Measurements from ENCODE around the gene MYH15.

Gene MYH15

DNA sequence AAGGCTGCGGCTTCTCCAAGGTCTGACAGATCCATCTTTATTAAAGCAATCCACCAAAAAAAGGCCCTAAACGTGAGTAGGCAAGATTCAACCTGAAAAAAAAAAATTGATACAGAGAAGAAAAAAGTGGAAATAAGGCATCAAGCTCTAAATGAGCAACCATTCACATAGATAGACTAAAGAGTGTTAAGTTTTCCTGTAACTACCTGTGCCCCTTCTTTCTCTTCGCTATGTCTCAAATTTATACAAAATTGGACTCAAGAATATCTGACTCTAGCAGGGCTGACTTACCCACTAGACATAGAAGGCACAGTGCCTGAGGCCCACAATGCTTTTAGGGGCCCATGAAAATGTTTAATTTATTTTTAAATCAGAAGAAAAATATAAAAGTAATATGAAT is at the start of gene MYH15:
MYH15 (minus strand) TSS at position 101 of the 400 bp plus-strand sequence; CDS start at position 35, 66 bp downstream.
- DNase-seq: no peak

DNA sequence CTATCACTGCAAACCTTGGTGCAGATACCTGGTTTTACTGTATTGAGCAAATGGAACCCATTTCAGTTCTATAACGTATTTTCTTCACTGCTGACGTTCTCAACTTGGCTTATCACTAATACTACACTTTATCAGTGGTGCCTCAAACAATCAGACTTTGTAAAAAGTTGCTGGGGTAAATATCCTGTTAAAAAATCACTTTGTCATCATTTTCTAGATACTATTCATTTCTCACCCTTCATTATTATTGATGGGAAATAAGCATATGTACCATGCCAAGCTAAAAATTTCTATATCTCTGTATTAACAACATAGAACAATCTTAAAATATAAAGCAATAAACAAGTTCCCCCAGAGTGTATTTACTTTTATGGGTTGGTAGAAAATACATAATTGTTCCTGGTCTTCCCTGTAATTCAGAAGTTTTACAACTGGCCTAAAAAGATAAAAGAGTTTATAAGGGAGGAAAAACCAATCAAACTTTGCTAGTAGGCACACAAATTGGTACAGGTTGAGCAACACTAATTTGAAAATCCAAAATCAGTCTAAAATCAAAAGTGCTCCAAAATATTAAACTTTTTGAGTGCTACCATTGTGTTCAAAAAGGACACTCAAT is 45.7 kb upstream of the MYH15 start:
- no peak for DNase-seq

DNA sequence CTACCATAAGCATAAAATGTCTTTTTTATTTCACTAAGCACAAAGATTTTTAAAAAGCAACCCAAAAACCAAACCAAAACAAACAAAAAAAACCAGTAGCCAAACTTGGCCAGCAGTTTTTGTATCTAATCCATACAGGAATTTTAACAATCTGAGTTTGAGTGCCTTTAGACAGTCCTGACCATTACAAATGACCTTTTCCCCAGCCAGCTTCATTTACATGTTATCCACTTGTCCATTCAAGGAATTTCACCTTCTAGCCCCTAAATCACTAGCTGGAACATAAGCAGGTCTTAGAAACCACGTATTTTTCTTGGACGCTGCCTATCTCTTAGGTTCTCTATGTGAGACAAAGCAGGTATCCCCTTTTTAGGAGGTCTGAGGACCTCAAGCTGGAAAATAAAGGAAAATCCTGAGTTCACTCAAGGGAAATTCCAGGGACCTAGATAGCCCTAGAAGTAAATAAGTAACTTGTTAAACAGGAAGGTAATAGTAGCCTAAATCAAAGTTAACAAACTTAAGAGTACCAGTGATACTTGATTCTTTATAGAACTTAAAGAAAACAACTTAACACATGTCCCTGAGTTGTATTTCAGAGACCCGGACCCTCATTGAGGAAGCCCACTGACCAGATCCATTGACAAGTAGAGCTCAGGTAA is 44.6 kb upstream of the MYH15 start:
- no peak for DNase-seq

DNA sequence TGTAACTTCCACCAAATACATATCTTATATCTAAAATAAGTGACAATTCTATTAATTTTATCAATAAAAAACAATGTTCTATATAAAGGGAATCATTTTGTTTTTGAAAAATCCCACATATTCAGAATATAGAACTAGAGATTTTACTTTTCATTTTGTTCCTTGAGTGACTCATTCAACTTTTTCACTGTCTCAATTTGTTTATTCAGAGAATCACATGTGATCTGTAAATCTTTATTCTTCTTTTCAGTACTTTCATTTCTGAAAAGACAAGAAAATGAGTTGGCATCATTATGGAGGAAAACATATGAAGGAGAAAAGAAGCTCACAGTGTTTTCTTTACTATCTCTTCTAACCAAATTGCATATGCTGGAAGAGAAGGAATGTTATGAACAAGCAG is 43.8 kb upstream of the MYH15 start:
- no peak for DNase-seq

DNA sequence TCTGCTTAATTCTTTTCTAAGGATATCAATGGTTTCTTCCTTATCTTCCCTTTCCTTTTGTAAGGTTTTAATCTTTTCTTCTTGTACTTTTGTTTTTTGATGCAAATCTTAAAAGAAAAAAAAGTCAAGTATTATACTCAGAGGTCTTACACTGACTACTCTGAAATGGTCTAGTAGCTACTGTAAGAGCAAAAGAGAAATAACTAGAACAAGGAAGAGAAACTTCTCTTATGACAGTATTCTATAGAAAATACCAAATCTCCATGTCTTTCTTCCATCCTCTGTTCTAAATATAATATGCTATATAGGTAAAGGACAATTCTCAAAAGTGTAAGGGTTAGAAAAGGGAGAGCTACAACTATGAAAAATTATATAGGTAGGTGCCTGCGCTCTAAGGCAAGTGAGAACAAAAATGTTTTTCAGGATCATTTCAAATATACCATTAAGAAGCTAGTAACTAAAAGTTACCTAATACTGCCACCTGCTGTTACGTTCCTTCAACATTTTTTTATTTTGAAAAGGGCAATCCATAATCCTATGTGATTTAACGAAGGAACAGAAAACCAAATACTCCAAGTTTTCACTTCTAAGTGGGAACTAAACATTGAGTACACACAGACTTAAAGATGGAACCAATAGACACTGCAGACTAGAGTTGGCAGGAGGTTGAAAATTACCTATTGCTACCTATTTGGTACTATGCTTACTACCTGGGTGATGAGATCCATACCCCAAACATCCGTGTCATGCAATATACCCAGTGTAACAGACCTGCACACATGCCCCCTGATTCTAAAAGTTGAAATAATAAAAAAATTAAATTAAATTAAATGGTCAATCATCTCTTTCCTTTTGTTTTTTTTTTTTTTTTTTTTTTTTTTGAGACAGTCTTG is 42.1 kb upstream of the MYH15 start:
- DNase-seq: peak; percentile 49

DNA sequence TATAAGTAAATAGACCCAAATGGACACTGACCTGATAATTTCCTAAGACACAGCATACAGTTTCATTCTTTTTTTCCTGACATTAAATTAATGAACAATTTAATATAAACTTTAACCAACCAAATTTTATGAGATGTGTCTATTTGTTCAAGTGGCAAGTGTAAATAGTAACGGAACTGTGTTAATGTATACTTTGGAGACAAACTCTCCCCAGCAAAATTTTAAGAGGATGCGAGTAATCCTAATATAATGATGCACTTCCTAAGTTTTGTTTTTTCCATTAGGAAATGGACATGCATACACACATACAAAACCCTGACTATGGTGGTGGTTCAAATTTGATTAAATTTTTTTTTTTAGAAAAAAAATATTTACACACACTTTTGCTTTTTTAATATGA is 38.5 kb upstream of the MYH15 start:
- no peak for DNase-seq

DNA sequence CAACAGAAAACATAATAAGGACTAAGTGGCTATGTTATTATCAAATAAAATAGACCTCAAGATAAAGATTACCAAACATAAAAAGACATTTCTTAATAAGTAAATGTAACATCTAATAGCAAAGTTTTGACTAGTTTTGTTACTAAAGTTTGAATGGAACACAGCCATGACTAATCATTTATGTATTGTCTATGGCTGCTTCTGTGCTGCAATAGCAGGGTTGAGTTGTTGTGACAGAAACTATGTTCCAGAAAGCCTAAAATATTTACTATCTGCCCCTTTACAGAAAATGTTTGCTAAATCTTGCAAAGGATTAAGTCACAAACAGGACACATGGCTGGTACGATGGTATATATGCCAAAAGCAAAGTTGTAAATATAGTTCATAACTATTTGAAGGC is 37.9 kb upstream of the MYH15 start:
- no peak for DNase-seq

DNA sequence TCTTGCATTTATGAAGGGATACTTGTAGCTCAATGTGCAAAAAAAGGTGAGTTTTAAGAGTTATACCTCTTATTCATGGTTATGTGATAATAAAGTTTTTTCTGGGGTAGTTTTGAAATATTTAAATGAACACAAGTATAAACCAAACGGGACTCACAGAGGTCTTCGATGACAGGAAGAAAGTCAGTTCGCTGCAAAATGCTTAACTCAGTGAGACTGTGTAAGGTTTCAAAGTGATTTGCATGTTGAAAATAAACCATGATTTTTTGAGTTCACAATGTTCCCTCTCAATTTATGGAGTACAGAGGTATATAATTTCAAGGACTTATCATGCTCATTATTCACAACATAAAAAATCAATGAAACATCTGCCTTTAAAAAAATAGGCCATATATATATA is 36.3 kb upstream of the MYH15 start:
- no peak for DNase-seq

DNA sequence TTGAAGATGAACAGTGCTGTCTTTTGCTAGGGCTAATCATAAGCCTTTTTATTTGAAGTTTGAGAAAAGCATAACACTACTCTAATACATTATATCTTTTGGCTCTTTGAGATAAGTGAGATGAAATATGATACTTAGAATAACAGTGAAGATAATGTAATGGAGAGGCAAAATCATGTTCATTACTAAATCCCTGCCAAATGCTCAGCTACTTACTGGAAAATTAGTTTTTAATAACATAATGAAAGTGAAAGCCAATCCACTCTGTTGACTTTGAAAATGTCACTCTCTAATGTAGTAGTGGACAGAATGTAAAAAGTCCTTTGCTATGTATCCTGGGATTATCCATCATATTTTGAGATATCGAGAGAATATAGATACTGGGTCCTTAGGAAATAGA is 35.9 kb upstream of the MYH15 start:
- DNase-seq: peak; percentile 53

DNA sequence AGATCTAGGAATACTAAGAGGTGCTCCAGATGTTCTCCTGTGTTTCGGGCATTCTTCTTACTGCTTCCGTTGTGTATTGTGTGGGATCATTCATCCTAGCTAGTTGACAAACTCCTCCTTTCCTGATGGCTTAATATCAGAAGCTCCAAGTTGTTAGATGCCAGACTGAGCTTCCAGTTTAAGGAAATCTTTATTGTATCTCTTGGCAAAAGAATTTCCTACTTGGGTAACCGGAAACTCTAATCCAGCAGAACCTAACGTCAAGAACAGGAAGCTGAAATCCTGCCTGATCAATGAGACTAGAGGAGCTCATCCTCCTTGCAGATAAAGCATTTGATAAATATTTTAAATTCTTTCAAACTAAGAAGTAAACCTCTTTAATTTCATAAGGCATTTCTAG is 27.7 kb upstream of the MYH15 start:
- DNase-seq: no peak

DNA sequence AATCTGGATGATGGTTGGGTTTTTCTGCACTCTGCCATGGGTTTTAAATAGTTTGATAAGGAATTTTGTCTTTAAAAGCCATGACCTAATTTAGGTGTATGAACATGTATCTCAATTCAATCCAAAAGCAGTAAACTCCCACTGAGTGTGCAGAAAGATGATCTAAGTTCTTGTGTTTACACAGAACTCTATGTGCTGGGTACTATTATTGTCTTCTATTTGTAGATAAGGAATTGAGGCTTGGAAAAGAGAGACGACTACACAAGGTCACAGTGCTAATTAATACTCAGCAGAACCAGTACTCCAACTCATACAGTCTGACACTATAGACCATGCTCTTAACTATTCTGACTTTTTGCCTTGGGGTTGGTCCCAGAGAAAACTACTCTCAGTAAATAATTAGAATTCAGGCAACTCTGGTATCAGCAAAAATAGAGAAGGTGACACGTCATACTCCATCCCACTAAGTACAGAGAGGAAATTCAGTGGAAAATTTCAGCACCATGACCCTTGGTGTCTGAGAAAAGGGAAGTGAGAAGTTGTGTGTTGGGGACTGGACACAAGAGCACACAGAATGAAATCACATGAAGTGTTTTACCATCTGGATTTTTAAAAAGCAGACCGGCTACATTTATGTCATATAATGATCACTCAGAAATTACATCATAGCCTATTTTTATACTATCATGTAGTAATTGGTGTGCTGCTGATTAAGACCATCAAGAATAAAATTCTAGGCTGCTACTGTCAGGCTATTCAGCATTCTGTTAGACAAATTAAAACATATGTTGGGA is 18.3 kb upstream of the MYH15 start:
- no peak for DNase-seq

DNA sequence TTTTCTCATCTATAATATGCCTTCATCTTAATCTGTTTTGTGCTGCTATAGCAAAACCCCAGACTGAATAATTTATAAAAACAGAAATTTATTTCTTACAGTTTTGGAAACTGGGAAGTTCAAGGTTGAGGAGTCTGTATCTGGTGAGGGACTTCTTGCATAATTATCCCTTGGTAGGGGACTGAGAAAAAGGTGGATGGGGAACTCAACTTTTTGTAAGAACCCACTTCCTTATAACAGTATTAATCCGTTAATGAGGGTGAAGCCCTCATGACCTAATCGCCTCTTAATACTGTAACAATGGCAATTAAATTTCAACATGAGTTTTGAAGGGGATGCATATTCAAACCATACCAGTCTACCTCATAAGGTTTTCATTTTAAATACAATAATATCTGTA is 17.4 kb upstream of the MYH15 start:
- no peak for DNase-seq

DNA sequence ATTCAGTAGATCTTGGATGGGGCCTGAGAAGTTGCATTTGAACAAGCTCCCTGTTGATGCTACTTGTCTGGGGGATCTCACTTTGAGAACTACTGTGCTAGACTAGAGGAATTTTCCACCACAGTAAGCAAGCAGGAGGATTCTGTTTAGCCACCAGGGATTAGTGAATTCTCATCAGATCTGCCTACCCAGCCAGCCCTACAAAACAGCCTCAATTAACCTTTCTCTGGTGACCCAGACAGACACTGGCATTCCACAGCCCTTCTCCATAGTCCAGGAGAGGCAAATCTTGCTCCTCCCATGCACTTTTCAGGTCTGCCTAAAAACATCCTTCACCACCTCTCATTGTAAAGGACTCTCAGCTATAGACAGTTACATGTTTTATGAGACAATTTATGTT is 16.7 kb upstream of the MYH15 start:
- DNase-seq: no peak

DNA sequence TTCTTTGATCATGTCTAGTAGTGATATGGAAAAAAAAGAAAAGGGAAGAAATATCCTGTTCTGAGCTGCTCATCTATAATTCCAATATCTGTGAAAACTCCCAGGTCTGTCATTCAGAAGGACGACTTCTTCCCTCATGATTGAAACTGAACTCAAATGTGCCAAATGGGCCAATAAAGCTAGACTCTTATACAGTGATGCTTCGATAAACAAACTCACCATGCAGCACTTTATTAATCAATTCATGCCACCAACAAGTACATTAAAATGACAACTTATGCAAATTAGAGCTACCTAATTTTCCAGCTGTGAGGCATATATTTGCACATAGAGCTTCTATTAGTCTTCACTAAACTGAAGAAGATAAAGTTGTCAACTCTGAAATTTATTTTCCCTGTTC is 15.6 kb upstream of the MYH15 start:
- no peak for DNase-seq

DNA sequence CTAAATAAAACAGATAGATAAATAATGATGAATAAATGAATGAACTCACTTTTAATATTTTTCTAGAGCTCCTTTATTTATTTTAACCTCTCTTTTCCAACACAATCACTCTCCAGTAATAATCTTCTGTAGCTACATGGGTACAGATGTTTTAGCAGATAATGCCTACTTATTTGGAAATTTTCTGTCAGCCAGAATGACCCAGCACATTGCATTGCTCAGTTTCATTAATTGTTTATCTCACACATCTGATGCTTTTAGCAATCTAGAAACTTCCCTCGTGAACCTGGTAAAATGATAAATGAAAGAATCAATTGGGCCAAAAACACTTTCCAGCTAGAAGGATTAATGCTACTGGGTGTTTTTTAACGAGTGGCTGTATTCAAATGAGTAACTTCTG is 14.9 kb upstream of the MYH15 start:
- no peak for DNase-seq

DNA sequence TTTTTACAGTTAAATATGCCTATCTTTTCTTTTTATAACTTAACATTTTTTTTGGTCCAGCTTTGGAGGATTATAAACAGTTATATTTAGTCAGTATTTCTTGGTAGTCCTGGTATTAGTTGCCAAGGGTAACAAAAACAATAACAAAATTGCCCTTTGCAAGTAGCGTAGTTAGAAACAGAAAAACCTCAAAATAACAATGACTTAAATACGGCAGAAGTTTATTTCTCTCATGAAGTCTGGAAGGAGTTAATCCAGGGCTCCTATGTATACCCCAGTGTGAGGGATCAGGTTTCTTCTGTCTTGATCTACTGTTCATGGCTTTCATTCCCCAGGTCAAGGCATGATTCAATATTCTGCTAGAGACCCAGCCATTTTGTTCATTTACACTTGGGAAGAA is 14.1 kb upstream of the MYH15 start:
- DNase-seq: no peak

DNA sequence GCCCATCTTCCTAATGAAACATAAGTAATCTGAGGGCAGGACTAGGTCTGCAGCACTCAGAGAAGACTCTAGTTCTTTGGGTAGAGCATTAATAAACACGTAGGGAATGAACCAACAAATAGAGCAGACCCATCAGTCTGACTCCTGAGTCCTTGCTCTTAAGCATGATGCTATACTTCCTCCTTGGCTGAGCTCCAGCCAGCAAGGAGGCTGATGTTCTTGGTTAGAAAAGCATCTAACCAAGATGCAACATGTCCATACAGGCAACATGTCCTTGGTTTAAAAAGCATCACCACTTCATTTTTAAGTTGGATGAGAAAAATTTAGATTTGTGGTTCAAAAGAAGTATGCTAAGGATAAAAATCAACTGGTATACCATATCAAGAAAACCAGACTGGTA is 8.5 kb upstream of the MYH15 start:
- DNase-seq: no peak

DNA sequence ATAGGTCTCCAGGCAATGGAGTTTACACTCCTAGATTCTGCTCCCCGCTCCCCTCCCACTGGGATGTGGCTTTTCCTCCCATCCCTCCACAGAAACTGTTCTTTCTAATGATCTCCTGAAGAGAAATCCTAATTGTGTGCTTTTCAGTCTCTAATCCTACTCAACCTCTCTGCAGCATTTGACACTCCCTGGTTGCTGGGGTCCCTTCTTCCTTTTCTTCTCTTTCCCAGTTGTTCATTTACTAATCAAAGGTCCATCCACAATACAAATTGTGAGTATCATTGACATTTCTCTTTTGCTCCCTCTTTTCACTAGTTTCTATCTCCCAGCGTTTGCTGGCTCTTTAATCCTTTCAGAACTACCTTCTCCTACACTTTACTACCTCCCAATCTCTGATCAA is 6.5 kb upstream of the MYH15 start:
- no peak for DNase-seq

DNA sequence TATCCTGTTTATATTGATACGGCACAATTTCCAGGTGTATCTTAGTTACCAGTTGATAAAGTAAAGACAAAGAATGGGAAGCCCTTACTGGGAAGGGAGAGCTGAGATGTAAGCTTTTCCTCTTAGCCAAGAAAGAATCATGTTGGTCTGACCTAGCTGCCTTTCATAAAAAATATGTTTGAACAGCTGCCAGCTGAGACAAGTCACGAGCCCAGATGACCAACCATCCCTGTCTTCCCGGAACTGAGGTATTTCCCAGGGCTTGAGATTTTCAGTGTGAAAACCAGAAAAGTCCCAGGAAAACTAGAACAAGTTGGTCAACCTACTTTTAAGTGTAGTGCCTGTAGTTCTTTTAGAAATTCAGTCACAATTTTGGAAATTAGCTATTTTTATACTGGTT is 3.6 kb upstream of the MYH15 start:
- DNase-seq: no peak

DNA sequence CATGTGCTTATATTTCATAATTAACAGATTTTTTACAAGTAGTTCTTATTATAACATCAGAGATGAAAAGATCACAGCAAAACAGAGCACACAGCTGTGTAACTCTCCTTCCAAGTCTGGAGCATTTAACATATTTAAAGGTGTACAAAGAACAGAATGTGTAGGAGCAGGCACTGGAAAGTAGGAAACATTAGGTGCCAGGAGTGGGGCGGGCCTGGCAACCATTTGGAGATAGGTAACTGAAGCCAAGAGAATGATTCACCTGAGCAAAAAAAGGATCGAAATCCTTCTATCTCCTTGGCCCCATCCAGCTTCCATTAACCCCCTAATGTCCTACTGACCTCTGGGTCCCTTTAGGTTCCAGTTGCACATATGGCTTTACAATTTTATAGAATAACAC is 2.3 kb upstream of the MYH15 start:
- DNase-seq: no peak

DNA sequence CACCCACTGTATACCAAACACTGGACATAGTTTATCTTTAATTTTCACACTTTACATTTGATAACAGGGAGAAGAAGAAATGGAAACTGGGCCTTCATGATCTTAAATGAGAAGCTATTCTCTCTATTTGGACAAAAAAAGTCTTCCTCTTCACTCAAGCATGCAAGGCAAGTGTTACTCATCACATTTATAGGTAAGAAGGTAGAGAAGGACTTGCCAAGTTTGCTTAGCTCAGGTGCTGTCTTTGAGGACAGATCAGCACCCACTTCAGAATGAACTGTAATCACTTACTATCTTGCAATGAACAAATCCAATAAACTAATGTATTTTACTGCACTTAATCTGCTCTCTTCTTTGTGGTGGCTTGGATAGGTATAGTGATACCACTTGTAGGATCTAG is 1.1 kb upstream of the MYH15 start:
- no peak for DNase-seq

DNA sequence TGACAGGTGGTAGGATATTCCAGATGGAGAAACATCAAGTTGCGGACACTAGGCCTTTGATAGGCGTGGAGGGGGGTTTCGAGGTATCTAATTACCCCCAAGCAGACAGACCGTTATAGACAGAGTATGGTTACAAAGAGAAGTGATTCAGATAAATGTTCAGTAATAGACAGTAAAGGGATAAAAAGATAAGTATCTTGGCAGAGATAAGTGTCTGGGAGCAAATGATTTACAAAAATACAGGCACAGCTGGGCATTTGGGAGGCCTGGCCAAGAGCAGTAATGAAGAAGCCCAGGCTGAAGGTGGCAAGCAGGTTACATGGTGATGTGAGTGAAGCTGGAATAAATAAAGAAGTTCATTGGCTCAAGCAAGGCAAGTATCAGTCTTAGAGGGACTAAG is 659 bp upstream of the MYH15 start:
- DNase-seq: peak; percentile 31

DNA sequence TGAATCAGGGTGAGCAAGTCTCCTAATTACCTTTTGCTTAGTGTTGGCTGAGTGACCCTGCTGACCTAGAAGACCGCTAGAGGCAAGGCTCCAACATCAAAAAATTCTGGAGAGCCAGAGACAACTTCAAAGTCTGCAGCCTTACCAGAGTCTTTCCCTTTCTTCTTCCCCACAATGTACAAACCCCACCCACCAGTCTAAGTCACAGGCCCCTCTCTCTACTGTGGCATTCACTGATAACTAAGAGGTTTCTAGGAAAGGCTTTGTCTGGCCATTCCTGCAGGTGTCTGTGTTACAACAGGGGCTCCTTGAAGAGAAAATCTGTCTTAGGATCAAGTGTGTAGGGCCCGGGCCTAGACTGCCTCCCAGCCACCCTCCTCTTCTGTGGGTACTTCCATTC is 525 bp downstream of the MYH15 start:
- no peak for DNase-seq

Data from NCI-H1092 treated with DMSO at 0.1 percent for 48 hours (cell line).